Astrocyte (in vitro differentiated cells and primary cell): Measurements from ENCODE around the gene CCSER1.
"Not testable (repeated sequence)": the region's sequence is repeated elsewhere in the genome, so short reads cannot be mapped to it uniquely, and the experiment has no call there.

Experiments
- CTCF ChIP-seq: IDR thresholded peaks from 2 replicates; pipeline ENCODE4 v1.5.1; 2011; ENCODE audit warnings: low read depth, mild to moderate bottlenecking, inconsistent platforms, low read length, moderate library complexity; ENCODE audit not compliant: insufficient read depth
- EZH2 ChIP-seq: IDR thresholded peaks from 2 replicates; pipeline ENCODE4 v1.6.1; 2012; ENCODE audit warnings: mild to moderate bottlenecking, low read length, inconsistent platforms; ENCODE audit not compliant: insufficient read depth

- TF ChIP-seq CTCF, EZH2: not testable (repeated sequence)
Observed at GRCh38 chr4:90484894-90485293, 357.7 kb downstream of the CCSER1 start.
